CD1c-positive myeloid dendritic cell (primary cell): ENCODE data around the gene MCHR1.
"Not testable (repeated sequence)": the region's sequence is repeated elsewhere in the genome, so short reads cannot be mapped to it uniquely, and the experiment has no call there.

Experiments used
- DNase-seq: peaks from one replicate; pipeline ENCODE4 v3.0.0-alpha.2; 2016; ENCODE audit errors: extremely low spot score

MCHR1 gene

GRCh38 chr22:40656651-40657050, 22.6 kb upstream of the MCHR1 start:
- DNase-seq = not testable (repeated sequence)

- DNase-seq = no peak
These were observed 20.1 kb upstream of the MCHR1 start for GRCh38 chr22:40659166-40659565.

DNA sequence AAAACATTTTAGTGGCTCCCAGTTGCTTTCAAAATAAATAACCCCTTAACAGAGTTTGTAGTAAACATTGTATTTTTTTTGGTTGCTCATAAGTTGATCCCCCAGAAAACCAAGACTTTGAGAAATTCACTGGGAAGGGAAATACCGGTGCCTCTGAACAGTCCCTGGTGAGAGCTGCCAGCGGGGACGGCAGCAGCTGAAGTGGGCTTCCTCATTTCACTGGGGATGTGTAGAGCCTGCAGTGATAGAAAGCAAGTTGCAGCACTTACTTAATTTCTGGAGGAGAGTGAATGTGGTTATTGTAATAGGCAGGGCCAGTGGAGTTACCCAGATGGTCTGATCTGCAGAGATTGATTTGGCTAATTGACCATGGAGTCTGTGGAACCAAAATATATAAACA, 18.6 kb upstream of the MCHR1 start:
- peak; percentile 37 for DNase-seq

- no peak for DNase-seq
These were observed 17.6 kb upstream of the MCHR1 start for GRCh38 chr22:40661671-40662070.

- DNase-seq = no peak
These were observed 14.0 kb upstream of the MCHR1 start for GRCh38 chr22:40665312-40665711.

DNA sequence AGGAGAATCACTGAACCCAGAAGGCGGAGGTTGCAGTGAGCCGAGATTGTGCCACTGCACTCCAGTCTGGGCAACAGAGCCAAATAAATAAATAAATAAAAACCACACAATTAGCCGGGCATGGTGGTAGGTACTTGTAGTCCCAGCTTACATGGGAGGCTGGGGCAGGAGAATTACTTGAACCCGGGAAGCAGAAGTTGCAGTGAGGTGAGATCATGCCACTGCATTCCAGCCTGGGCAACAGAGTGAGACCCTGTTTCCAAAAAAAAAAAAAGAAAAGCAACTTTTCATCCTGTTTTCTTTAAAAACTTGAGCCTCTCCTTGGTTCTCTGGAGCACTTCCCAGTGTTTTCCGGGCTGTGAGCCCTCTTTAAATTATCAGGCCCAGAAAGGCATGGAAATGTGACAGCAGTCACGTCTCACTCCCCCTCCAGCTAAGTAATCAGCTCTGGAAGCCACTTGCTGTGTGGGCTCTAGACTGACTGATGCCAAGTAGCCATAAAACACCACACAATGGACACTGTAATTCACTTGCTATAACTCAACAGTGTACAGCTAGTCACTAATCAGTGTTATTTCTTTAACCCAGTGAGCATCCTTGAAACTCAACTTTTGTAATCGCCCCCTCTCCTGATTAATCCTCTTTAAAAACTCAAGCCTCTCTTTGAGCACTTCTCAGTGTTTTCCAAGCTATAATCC, 13.0 kb upstream of the MCHR1 start:
- no peak for DNase-seq

- DNase-seq = peak; percentile 62
These were observed 10.5 kb upstream of the MCHR1 start for GRCh38 chr22:40668611-40669411.

DNA sequence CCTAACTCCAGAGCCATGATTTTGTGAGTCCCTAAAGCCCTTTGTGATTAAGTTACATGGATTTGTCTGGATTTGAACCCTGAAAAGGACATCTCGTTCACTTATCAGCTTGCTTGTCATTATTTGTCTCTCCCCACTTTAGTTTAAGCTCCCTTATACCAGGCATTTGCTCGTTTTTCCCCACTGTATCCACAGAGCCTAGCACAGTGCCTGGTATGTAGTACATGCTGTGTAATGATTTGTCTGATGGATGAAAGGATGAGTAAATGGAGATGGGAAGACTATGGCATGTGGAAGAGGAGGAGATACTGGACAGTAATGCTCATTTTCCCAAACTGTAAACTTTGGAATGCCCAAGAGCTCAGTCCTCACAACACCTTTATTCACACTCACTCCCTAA, 9.2 kb upstream of the MCHR1 start:
- DNase-seq = no peak

DNA sequence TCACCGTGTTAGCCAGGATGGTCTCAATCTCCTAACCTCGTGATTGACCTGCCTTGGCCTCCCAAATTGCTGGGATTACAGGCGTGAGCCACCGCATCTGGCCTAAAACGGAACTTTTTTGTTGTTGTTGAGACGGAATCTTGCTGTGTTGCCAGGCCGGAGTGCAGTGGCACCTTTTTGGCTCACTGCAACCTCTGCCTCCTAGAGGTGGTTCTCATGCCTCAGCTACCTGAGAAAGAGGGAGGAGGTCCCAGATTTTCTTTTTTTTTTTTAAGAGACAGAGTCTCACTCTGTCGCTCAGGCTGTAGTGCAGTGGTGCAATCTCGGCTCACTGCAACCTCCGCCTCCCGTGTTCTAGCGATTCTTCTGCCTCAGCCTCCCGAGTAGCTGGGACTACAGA, 7.9 kb upstream of the MCHR1 start:
- no peak for DNase-seq

DNA sequence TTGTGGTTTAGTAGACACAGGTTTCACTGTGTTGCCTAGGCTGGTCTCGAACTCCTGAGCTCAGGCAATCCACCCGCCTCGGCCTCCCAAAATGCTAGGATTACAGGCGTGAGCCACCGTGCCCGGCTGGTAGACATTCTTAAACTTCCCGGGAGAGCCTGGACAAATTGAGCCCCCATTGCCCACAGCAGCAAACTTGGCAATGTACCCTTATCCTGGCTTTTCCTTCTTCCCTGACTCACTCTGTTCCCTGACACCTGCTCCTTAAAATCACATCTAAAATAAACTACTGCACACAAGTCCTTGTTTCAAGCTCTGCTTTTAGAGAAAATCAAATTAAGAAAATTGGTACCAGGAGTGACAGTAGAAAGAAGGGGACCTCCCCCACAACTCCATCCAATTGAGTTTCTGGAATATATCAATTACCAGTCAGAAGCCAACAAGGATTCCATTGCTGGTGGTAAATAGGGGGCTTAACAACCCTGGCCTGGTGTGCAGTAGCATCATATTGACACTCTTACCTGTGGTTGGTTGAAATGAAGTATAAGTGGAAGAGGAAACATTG, 7.4 kb upstream of the MCHR1 start:
- no peak for DNase-seq

- no peak for DNase-seq
These were observed 6.3 kb upstream of the MCHR1 start for GRCh38 chr22:40673017-40673416.

DNA sequence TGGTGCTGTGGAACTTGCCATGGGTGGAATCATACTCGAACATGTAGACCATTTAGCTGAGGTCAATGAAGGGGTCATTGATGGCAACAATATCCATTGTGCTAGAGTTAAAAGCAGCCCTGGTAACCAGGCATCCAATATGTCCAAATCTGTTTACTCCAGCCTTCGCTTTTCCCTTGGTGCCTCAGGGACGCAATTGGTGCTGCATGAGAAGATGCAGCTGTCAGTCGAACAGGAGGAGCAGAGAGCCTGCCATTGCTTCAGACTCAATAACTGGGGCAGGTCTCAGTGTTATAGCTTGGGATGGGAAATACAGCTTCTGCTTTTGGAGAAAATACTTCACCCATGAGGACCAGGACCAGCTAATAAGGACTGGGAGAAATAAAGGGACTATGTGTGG, 5.0 kb upstream of the MCHR1 start:
- no peak for DNase-seq

GRCh38 chr22:40676166-40676565, 3.1 kb upstream of the MCHR1 start:
- peak; percentile 66 for DNase-seq

- DNase-seq = no peak
These were observed 2.6 kb upstream of the MCHR1 start for GRCh38 chr22:40676644-40677043.

- DNase-seq = no peak
These were observed 613 bp upstream of the MCHR1 start for GRCh38 chr22:40678493-40679248.

DNA sequence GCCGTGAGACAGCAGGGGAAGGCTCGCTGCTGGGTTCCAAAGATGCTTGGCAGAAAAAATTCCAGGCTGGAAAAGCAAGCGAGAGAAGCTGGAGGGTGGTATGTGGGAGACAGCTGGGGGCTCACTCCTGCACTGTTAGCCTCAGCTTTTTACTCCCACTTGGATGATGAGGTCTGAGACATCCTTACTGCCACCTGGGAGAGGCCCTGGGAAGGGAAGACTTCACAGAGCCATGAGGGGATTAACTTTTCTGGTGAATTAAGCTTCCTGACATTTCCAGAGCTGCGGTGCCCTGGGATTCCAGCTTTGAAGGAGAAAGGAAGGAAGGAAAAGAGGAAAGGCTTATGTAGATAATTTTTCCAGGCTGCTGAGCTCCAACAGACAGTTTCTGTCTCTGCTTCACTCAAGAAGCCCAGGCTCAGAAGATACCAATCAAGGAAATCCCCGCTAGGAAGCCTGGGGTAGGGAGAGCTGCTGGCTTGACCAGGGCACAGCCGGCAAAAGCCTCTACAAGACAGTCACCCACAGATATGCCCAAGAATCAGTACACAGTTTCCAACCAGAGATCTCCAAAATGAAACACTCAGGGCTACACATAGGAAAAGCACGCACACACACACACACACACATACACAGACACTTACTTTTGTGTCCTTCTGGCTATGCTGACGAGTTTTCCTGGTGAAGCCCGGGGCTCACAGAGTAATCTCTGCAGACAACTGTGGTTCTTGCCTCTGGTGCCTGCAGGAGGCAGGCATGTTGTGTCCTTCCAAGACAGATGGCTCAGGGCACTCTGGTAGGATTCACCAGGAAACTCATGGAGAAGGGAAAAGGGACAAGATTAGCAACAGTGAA, 907 bp downstream of the MCHR1 start:
- DNase-seq = no peak

- no peak for DNase-seq
These were observed 1.5 kb downstream of the MCHR1 start for GRCh38 chr22:40680819-40681183.

DNA sequence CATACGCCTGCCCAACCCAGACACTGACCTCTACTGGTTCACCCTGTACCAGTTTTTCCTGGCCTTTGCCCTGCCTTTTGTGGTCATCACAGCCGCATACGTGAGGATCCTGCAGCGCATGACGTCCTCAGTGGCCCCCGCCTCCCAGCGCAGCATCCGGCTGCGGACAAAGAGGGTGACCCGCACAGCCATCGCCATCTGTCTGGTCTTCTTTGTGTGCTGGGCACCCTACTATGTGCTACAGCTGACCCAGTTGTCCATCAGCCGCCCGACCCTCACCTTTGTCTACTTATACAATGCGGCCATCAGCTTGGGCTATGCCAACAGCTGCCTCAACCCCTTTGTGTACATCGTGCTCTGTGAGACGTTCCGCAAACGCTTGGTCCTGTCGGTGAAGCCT, 2.2 kb downstream of the MCHR1 start:
- no peak for DNase-seq

- DNase-seq = no peak
These were observed 5.4 kb downstream of the MCHR1 start for GRCh38 chr22:40684728-40685127.

- DNase-seq = no peak
These were observed 6.1 kb downstream of the MCHR1 start for GRCh38 chr22:40685406-40685805.

DNA sequence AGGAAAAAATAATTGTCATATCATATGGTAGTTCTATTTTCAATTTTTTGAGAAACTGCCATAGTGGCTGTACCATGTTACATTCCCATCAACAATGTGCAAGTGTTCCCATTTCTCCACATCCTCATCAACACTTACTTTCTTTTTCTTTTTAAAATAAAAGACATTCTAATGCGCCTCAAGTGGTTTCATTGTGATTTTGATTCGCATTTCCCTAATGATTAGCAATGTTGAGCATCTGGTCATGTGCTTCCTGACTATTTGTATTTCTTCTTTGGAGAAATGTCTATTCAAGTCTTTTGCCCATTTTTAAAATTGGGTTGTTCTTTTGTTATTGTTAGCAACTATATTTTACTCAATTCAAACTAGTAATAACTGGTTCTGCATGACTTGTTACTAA, 8.4 kb downstream of the MCHR1 start:
- no peak for DNase-seq

DNA sequence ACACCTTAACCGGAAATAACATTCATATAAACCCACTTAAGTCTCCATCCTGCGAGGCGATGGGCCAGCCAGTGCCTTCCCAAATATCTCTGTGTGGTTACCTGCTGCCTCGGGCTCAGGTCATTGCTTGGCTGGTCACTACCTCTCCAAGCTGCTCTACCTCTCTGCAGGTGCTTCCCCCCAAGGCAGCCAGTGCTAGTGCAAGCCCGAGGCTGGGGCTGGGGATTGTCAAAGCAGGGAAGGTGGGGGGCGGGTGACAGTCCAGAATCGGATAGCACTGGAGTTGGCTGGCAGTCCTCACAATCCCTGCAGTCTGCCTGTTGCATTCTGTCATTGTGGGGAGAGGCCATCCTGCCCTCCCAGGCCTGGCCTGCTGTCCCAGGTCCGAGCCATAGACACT, 11.1 kb downstream of the MCHR1 start:
- DNase-seq = no peak
